NCI-H2196 (cell line): ENCODE measurements around the gene ART3.
A peak's percentile ranks its signal among the peaks of the same experiment; 100 is the strongest.

ENCODE experiments used
- DNase-seq: peaks from one replicate; lab custom pipeline; 2025; ENCODE audit not compliant: unreplicated experiment; lab: John Stamatoyannopoulos, UW

Gene ART3

DNA sequence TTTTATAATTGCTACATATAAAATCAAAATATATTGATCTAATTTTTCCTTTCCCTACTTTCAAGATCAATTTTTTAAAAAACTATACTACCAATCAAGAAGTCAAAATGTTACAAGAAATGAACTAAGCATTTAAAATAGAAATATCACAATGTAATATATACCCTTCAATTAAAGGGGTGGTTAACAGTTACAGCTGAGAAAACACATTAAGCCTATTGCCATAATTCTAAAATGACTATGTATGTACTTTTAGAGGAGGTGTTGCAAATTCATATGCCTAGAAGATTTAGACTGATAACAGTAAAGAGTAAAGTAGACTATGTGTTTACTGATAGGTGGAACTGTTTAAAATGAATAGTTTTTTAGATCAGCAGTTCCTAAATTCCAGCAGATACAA, 70.0 kb downstream of the ART3 start:
- no peak for DNase-seq

DNA sequence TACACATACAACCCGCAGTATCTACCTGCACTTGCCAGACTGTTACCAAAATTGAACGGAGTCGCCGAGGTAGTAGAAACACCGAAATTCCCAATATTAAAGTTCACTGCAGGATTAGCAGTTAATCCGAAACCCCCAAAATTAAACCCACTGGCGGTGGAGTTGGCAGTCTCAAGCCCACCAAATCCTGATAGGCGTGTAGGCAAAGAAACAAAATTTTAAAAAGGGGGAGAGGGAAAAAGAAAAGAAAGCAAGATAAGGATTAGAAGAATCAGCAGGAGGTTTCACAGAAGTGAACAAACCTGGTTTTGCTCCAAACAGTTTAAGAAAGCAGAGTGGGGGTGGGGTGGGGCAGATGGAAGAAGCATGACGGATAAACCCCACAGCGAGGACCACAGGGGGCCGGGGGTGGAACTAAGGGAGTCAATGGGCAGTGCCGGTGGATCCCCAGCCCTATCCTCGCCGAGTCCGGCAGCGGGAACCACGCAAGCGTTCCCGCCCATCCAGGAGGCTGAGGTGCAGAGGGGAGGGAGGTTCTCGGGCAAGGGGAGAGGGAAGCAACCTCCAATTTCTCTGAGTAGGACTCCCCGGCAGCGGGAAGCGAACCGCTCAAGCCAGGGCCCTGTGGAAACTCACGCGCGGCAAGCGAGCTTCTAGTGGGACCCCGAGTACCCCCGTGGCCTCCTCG, 73.1 kb downstream of the ART3 start:
- peak; percentile 59 for DNase-seq

DNA sequence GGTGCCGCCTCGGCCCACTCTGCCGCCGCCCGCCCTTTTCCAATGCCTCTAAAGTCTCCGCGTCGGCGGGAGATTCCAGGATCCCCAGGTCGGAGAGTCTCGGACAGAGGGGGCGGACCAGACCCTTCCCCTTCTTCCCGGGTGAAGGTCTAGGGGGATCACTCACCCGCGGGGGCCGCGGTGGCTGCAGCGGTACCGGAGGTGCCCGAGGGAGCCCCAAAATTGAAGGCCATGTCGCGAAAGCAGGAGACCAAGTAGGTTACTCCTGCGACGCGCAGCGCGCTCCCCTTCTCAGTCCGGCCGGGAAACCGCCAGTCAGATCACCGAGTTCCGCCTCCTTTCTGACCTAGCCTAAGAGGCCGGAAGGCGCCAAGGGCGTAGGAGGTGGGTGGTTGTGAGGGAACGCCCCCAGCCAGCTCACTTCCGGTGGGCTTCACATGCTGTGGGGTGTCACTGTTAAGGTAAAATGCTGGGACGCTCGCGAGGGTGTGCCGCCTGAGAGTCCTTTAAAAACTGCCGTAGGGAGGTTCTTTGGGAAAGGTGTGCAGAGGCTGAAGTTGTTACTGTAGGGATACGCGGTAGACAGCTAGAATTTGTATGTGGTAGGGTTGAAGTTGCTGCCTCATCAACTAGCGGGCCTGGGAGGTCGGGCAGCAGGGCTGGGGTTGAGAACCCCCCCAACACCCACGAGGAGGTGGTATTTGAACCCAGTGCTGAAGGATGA, 73.8 kb downstream of the ART3 start, which contains the start of gene NUP54:
NUP54 (minus strand) TSS at position 256 of the 724 bp plus-strand sequence; CDS start at position 233, 23 bp downstream.
- peak; percentile 80 for DNase-seq

DNA sequence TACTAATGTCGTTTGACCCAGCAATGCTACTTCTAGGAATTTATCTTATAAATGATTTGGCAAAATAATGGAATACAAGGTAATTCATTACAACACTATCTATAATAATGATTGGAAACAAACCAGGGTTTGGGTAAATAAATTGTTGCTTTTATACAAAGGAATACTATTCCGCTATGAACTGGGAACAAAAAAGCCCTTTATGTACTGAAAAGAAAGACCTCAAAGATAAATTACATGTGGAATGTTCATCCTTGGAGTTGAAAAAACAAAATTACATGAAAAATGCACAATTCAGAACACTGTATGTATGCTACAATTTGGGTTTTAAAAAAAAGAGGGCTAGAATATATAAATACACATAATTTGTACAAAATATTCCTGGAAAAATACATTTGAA, 78.8 kb downstream of the ART3 start:
- no peak for DNase-seq

DNA sequence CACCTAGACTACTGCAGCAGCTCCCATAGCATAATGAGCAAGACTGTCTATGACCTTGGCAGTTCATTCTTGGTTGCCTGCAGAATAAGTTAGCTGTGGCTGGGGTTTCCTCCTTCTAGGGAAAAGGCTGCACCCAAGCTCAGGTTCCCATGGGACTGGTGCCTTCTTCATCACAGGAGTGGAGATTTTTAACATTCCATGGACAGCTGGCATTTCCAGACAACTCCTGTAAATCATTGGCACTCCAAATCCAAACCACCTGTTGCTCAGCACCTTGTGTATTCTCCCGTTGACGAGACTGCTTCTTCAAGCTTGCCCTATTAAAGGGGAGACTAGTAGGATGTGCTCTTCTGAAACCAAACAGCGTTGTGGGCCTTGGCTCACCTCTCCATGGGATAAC, 81.5 kb downstream of the ART3 start:
- no peak for DNase-seq

DNA sequence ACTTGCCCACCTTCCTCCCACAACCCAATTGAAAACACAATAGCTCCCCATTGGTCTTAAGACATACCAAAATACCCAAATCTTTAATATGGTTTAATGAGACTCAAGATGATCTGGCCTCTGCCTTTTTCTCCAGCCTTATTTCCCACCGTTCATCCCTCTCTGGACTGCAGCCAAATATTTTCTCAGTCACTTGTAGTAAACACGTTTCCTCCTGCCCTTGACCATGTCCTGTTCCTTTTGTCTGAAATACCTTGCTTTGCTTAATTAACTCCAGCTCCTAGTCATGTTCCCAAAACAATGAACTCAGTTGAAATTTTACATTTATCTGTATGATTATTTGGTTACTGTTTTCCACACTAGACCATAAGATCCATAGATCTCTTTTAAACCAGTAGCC, 82.1 kb downstream of the ART3 start:
- no peak for DNase-seq

DNA sequence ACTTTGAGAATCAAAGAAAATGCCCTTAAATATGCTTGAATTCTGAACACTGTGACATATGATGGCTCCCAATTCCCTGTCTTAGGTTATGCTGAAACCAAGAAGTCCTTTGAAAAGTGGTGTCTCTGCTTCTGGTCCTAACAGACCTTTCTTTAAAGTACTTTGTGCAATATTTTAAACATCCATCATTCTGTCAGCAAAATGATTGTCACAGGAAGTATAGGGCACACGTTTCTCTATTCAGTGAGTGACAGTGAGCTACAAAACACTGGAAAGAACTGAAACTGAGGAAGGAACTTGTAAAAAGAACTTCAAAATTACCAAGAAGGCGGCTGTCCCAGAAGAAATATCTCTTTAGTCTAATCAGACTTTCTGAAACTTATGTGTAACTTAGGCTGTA, 85.8 kb downstream of the ART3 start:
- no peak for DNase-seq
